Lower leg skin (tissue), 3 donors: ENCODE data around the gene TMEM168.

Experiments
- POLR2A ChIP-seq, 2 donors: fragments of 450-650 bp; IDR thresholded peaks; one replicate each; pipeline ENCODE4 v1.6.1; 2016 to 2017; ENCODE audit warnings: antibody characterized with exemption in 2 of 2, mild to moderate bottlenecking in 1 of 2, moderate library complexity in 1 of 2
- TF ChIP-seq, protein P1 (sequence below), 3 donors: fragments of 450-650 bp; IDR thresholded peaks; one replicate each; pipeline ENCODE4 v1.5.1; 2016; ENCODE audit warnings: antibody characterized with exemption in 3 of 3, mild to moderate bottlenecking in 3 of 3, moderate library complexity in 2 of 3

DNA sequence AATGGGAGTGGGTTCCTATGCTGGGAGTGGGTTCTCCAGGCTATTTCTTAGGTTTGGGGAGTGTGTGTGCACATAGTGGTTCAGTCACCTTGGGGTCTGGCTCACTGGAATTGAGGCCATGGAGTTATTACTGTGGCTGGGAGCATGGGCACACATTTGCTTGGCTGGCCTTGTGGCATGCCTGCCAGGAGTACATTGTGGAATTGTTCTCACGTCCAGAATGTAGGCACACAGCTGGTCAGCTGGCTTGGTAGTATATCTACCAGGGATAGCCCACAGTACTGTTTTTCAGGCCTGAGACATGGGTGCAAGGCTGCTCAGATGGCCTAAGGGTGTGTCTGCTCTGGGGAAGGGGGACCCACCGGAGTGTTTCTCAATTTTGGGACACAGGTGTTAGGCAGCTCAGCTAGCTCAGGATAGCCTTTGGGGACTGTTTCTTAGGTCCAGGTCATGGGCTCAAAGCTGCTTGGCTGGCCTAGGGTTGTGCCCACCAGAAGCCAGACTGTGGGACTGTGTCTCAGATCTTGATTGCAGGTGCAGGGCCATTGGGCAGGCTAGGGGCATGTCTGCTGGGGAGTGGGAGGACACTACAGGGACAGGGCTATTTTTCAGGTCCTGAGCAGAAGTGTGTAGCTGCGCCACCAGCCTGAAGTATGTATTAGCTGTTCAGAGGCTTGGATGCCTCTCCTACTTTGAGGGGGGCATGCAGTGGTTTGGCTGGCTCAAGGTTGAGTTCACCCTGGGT is 50.6 kb downstream of the TMEM168 start:
- TF ChIP-seq, protein P1, sequence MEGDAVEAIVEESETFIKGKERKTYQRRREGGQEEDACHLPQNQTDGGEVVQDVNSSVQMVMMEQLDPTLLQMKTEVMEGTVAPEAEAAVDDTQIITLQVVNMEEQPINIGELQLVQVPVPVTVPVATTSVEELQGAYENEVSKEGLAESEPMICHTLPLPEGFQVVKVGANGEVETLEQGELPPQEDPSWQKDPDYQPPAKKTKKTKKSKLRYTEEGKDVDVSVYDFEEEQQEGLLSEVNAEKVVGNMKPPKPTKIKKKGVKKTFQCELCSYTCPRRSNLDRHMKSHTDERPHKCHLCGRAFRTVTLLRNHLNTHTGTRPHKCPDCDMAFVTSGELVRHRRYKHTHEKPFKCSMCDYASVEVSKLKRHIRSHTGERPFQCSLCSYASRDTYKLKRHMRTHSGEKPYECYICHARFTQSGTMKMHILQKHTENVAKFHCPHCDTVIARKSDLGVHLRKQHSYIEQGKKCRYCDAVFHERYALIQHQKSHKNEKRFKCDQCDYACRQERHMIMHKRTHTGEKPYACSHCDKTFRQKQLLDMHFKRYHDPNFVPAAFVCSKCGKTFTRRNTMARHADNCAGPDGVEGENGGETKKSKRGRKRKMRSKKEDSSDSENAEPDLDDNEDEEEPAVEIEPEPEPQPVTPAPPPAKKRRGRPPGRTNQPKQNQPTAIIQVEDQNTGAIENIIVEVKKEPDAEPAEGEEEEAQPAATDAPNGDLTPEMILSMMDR (IDR thresholded peaks at IDR 0.05), result no peak
- no peak for TF ChIP-seq POLR2A (IDR thresholded peaks at IDR 0.05)
